GM10847 (cell line): ENCODE results near the gene PRIM1.

Experiments used
- POLR2A ChIP-seq: IDR thresholded peaks from 2 replicates; pipeline ENCODE4 v1.6.1; 2011; ENCODE audit not compliant: insufficient read length; ENCODE audit errors: extremely low read depth

The PRIM1 gene

GRCh38 chr12:56694161-56694560, 58.0 kb downstream of the PRIM1 start:
- TF ChIP-seq POLR2A: no peak

- TF ChIP-seq POLR2A: no peak
Measured at GRCh38 chr12:56688846-56689109, 63.3 kb downstream of the PRIM1 start.

DNA sequence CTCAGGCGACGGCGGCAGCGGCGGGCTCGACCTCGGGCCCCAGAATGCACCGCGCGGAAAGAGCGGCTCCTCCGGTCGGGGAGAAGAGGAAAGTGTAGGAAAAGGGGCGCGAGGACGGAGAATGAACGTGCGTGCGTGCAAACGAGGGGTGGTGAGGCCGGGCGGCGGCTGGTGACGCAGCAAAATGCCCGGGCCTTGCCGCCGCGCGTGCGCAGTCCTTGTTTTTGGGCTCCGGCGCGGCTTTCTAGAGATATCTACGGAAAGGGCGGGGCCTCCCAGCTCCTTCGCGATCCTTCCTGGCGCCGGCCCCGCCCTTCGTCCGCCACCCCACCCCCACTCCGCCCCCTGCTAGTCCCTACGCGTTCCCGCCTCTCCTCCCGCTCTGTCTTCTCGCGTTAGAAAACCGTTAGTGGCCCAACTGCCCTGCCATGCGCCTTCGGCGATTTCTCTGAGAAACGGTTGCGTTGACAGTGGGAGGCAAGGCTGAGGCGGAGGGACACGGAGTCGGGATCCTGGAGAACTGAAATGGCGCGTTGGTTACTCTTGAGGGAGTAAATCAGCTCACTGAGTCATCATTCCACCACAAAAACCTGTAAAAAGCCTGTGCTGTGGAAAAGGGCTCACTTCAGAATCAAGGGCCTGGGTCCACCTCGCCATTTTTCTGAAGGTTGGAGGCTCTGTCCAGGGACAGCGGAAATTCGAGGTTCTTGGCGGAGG, 63.8 kb downstream of the PRIM1 start, which contains the start of gene PTGES3:
PTGES3 (minus strand) TSS at position 156 of the 717 bp plus-strand sequence. CDS start 285 bp downstream, outside the sequence.
- TF ChIP-seq POLR2A: peak; percentile 93

- TF ChIP-seq POLR2A: no peak
Measured at GRCh38 chr12:56687223-56688128, 64.6 kb downstream of the PRIM1 start.

- TF ChIP-seq POLR2A: no peak
Measured at GRCh38 chr12:56684745-56685359, 67.3 kb downstream of the PRIM1 start.

- no peak for TF ChIP-seq POLR2A
Measured at GRCh38 chr12:56682323-56682722, 69.8 kb downstream of the PRIM1 start.
